CD8-positive, alpha-beta memory T cell (primary cell): ENCODE results near the gene MRM1. TPM values are rescaled to one million over a fixed set of nuclear protein-coding genes. Genes with fewer than 3 reads are reported as not detected.

Experiments
- CTCF ChIA-PET: fragments of 350-600 bp; sonication (Branson Sonifier 250); formaldehyde crosslinking; loops from one replicate; lab custom pipeline; 2021; ENCODE audit warnings: antibody characterized with exemption; lab: Charles Lee
- POLR2A ChIA-PET: fragments of 350-600 bp; sonication (Branson Sonifier 250); formaldehyde crosslinking; loops from one replicate; lab custom pipeline; 2021; ENCODE audit warnings: antibody characterized with exemption; lab: Charles Lee
- DNase-seq, 5 donors: peaks; one replicate each; pipeline versions ENCODE4 v3.0.0 to v3.0.0-alpha.2; 2020 to 2022; ENCODE audit warnings: mixed read lengths in 1 of 5
- H3K27ac ChIP-seq: one replicate; pipeline ENCODE4 v1.7.0; 2013; ENCODE audit warnings: low read depth, mild to moderate bottlenecking, low read length, moderate library complexity
- H3K27me3 ChIP-seq: 2 replicates; pipeline ENCODE4 v1.7.0; 2013; ENCODE audit warnings: low read length, mild to moderate bottlenecking; ENCODE audit not compliant: insufficient read depth, poor library complexity, severe bottlenecking
- H3K36me3 ChIP-seq: 2 replicates; pipeline ENCODE4 v1.7.0; 2013; ENCODE audit warnings: mild to moderate bottlenecking, low read length, moderate library complexity; ENCODE audit not compliant: insufficient read depth
- H3K4me1 ChIP-seq: 2 replicates; pipeline ENCODE4 v1.7.0; 2013; ENCODE audit warnings: mild to moderate bottlenecking, low read length, moderate library complexity; ENCODE audit not compliant: insufficient read depth
- H3K4me3 ChIP-seq: 2 replicates; pipeline ENCODE4 v1.7.0; 2013; ENCODE audit warnings: mild to moderate bottlenecking, low read length
- H3K9me3 ChIP-seq: 2 replicates; pipeline ENCODE4 v1.7.0; 2013; ENCODE audit warnings: mild to moderate bottlenecking, low read length
- H3K27ac Mint-ChIP-seq, 8 donors: one replicate each; pipeline ENCODE4 v1.8.0; 2020 to 2021; ENCODE audit warnings: mixed read lengths in 8 of 8, mild to moderate bottlenecking in 6 of 8, inconsistent platforms in 3 of 8, moderate library complexity in 3 of 8
- H3K27me3 Mint-ChIP-seq, 2 donors: one replicate each; pipeline ENCODE4 v1.8.0; 2020 to 2021; ENCODE audit warnings: mixed read lengths in 2 of 2, mild to moderate bottlenecking in 1 of 2, moderate library complexity in 1 of 2
- H3K36me3 Mint-ChIP-seq, 3 donors: one replicate each; pipeline ENCODE4 v1.8.0; 2020 to 2021; ENCODE audit warnings: mixed read lengths in 3 of 3, inconsistent platforms in 1 of 3, mild to moderate bottlenecking in 1 of 3
- H3K4me1 Mint-ChIP-seq, 3 donors: one replicate each; pipeline ENCODE4 v1.8.0; 2020 to 2021; ENCODE audit warnings: mixed read lengths in 3 of 3, inconsistent platforms in 1 of 3, mild to moderate bottlenecking in 1 of 3
- H3K4me3 Mint-ChIP-seq, 7 donors: one replicate each; pipeline ENCODE4 v1.8.0; 2020 to 2021; ENCODE audit warnings: mixed read lengths in 7 of 7, mild to moderate bottlenecking in 6 of 7, moderate library complexity in 4 of 7, inconsistent platforms in 2 of 7
- H3K9me3 Mint-ChIP-seq, 5 donors: one replicate each; pipeline ENCODE4 v1.8.0; 2020 to 2022; ENCODE audit warnings: mixed read lengths in 5 of 5, mild to moderate bottlenecking in 3 of 5, moderate library complexity in 2 of 5, inconsistent platforms in 1 of 5
- polyA plus RNA-seq: library from polyadenylated mRNA; unstranded; fragments of 300-500 nt; fragmentation: Illumina TruSeq; gene quantifications from one replicate; pipeline ENCODE4 v1.2.3, GENCODE V29; 2021
- total RNA-seq, 2 experiments: library from RNA; stranded (reverse); gene quantifications; one replicate each; pipeline ENCODE4 v1.2.3, GENCODE V29; 2021

Gene MRM1
- total and polyA plus RNA-seq, 3 experiments from 2014 or later: 5.3 to 24.9 (median 24.7) TPM

DNA sequence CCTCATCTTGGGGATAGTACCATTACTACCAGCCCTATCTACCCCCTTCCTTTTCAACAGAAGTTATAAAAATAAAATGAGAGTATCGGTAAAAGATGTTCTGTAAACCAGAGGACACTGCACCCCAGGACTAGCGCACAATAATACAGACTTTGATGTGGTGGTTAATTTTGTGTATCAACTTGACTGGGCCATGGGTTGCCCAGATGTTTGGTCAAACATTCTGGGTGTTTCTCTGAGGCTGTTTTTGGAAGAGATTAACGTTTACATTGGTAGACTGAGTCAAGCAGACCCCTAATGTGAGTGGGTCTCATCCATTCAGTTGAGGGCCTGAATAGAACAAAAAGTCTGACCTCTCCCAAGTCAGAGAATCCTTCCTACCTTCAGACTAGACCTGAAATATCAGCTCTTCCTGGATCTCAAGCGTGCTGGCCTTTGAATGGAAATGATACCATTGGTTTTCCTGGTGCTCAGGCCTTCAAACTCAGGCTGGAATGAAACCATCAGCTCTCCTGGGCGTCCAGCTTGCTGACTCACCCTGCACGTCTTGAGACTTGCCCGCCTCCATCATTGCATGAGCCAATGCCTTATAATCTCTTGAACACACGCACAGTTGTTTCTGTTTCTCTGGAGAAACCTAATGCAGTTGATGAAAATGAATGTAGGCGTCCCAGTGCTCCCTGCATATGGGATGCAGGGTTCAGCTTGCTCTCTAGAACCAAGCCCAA lies 10.1 kb downstream of the MRM1 start:
- POLR2A ChIA-PET: no interaction called here
- Histone ChIP-seq H3K4me1 (no peaks in the 10 kb centered on the region), H3K27me3 (no peaks in the 10 kb centered on the region), H3K36me3 (no peaks in the 10 kb centered on the region), H3K27ac (no peak overlapping the region), H3K4me3 (no peak overlapping the region), H3K9me3 (no peaks in the 10 kb centered on the region)
- peaks cover 0 to 8% (median 4%) of the 10 kb centered on the region in 3 donors for H3K36me3 Mint-ChIP-seq
- no peak overlapping the region for H3K27ac Mint-ChIP-seq
- CTCF ChIA-PET: interaction anchor here (1.7 kb wide), 1 partner anchor 10 kb away, joined by 7 read pairs; the partner anchor contains the start of gene MRM1
- H3K9me3 Mint-ChIP-seq: no peaks in the 10 kb centered on the region
- DNase-seq: no peak
- H3K4me1 Mint-ChIP-seq: peaks cover 6 to 21% (median 16%) of the 10 kb centered on the region in 3 donors
- H3K4me3 Mint-ChIP-seq: no peak overlapping the region
- no peaks in the 10 kb centered on the region for H3K27me3 Mint-ChIP-seq

DNA sequence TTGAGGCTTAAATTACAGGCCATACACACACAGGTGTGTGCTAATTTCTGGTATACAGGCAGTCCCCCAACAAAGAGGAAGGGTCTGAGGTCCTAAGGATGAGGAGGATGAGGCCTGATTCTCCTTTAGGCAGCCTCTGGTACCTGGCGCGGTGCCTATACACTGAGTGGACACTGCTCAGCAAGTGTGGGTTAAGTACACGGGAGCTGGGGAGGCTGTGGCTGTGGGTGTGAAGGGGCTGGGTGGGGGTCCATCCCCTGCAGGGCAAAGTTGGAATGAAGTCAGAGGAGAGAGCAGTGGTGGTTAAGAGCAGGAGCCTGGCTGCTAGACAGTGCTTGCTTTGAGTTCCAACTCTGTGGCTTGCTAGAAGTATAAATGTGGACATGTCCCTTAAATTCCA lies 10.9 kb downstream of the MRM1 start:
- Mint-ChIP-seq H3K4me1 (peaks cover 6 to 21% (median 16%) of the 10 kb centered on the region in 3 donors), H3K36me3 (peaks cover 0 to 8% (median 4%) of the 10 kb centered on the region in 3 donors), H3K4me3 (no peak overlapping the region), H3K9me3 (no peaks in the 10 kb centered on the region), H3K27ac (peak overlapping the region in 2 of 8 donors; percentile 54 to 92), H3K27me3 (no peaks in the 10 kb centered on the region)
- Histone ChIP-seq H3K4me3 (no peak overlapping the region), H3K9me3 (no peaks in the 10 kb centered on the region), H3K36me3 (no peaks in the 10 kb centered on the region), H3K4me1 (no peaks in the 10 kb centered on the region), H3K27ac (no peak overlapping the region), H3K27me3 (no peaks in the 10 kb centered on the region)
- ChIA-PET CTCF (no interaction called here), POLR2A (no interaction called here)
- no peak for DNase-seq

DNA sequence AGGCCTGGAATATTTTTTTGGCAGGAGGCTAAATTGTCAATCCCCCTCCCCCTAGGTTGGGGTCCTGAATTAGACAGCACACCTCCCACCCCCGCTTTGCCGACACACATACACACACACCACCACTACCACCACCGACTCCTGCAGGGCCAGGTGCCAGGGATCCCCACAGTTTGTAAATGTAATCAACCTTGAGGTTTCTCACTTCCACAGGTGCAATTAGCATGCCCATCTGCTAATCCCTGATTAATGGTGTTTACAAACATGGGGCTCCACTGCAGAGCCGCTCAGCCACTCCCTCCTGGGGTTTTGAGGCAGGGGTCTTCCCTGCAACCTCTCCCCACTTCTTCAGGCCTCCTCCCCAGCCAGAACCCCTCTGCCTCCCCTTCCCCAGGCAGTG lies 11.8 kb downstream of the MRM1 start:
- no peak overlapping the region for H3K4me3 ChIP-seq
- Mint-ChIP-seq H3K4me1 (peaks cover 2 to 14% (median 10%) of the 10 kb centered on the region in 3 donors), H3K9me3 (no peaks in the 10 kb centered on the region), H3K4me3 (no peak overlapping the region), H3K36me3 (peaks cover 0 to 2% (median 0%) of the 10 kb centered on the region in 3 donors), H3K27me3 (no peaks in the 10 kb centered on the region), H3K27ac (no peak overlapping the region)
- H3K36me3 ChIP-seq: no peaks in the 10 kb centered on the region
- H3K9me3 ChIP-seq: no peaks in the 10 kb centered on the region
- ChIA-PET POLR2A (no interaction called here), CTCF (interaction anchor here (3.2 kb wide), 1 partner anchor 10 kb away, joined by 12 read pairs; no protein-coding TSS in a partner anchor)
- H3K27me3 ChIP-seq: no peaks in the 10 kb centered on the region
- H3K27ac ChIP-seq: no peak overlapping the region
- no peak for DNase-seq
- no peaks in the 10 kb centered on the region for H3K4me1 ChIP-seq

DNA sequence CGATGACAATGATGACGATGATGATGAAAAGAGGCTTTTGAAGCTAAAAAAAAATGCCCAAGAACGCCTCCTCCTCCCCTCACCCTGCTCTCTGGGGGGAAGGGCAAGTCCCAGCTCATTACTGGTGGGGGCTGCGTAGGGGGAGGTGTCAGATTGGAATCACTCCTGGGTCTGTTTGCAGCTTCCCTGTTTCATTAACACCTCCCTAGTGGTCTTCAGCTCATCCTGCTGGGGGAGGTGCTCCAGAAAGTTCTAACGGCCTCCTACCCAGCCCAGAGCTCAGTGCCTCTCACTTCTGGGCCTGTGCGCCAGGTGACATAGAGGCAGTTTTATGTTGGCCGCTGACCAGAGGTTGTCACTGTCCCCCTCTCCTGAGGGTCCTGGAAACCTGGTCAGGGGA lies 12.7 kb downstream of the MRM1 start:
- no peak overlapping the region for H3K27ac ChIP-seq
- H3K27me3 Mint-ChIP-seq: no peaks in the 10 kb centered on the region
- H3K4me1 Mint-ChIP-seq: peaks cover 2 to 6% (median 5%) of the 10 kb centered on the region in 3 donors
- H3K9me3 ChIP-seq: no peaks in the 10 kb centered on the region
- H3K36me3 Mint-ChIP-seq: no peaks in the 10 kb centered on the region
- H3K4me3 ChIP-seq: no peak overlapping the region
- no peaks in the 10 kb centered on the region for H3K36me3 ChIP-seq
- no peak overlapping the region for H3K27ac Mint-ChIP-seq
- H3K4me3 Mint-ChIP-seq: no peak overlapping the region
- no peaks in the 10 kb centered on the region for H3K9me3 Mint-ChIP-seq
- ChIA-PET POLR2A (no interaction called here), CTCF (interaction anchor here (1.1 to 3.2 kb wide), 2 partner anchors 11 to 434 kb away, joined by 3 to 12 read pairs; no protein-coding TSS in a partner anchor)
- H3K4me1 ChIP-seq: no peaks in the 10 kb centered on the region
- DNase-seq: no peak
- no peaks in the 10 kb centered on the region for H3K27me3 ChIP-seq

DNA sequence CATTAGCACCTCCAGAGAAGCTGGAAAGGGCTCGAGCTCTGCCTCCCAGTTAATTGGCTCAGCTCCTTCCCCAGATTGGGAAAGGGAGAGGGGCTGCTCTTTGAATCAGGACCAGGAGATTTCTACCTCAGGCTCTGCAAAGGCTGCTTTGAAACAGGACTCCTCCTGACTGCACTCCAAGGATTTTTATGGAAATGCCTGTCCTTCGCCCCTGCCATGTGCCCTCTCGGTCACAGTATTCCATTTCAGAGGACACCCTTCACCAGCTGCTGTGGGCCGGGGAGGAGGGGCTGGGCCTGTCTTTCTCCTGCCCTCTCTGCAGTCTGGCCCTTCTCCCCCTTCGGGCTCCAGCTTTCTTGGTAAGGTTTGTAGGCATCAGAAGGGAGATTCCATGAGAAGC lies 13.6 kb downstream of the MRM1 start:
- ChIA-PET POLR2A (no interaction called here), CTCF (interaction anchor here (3.2 kb wide), 1 partner anchor 12 kb away, joined by 12 read pairs; no protein-coding TSS in a partner anchor)
- no peak overlapping the region for H3K27ac ChIP-seq
- no peak overlapping the region for H3K4me3 ChIP-seq
- Mint-ChIP-seq H3K9me3 (no peaks in the 10 kb centered on the region), H3K27ac (no peak overlapping the region), H3K4me1 (no peaks in the 10 kb centered on the region), H3K36me3 (no peaks in the 10 kb centered on the region), H3K27me3 (peaks cover 0 to 1% of the 10 kb centered on the region in 2 donors), H3K4me3 (no peak overlapping the region)
- H3K36me3 ChIP-seq: no peaks in the 10 kb centered on the region
- H3K9me3 ChIP-seq: no peaks in the 10 kb centered on the region
- no peaks in the 10 kb centered on the region for H3K4me1 ChIP-seq
- no peak for DNase-seq
- H3K27me3 ChIP-seq: no peaks in the 10 kb centered on the region

DNA sequence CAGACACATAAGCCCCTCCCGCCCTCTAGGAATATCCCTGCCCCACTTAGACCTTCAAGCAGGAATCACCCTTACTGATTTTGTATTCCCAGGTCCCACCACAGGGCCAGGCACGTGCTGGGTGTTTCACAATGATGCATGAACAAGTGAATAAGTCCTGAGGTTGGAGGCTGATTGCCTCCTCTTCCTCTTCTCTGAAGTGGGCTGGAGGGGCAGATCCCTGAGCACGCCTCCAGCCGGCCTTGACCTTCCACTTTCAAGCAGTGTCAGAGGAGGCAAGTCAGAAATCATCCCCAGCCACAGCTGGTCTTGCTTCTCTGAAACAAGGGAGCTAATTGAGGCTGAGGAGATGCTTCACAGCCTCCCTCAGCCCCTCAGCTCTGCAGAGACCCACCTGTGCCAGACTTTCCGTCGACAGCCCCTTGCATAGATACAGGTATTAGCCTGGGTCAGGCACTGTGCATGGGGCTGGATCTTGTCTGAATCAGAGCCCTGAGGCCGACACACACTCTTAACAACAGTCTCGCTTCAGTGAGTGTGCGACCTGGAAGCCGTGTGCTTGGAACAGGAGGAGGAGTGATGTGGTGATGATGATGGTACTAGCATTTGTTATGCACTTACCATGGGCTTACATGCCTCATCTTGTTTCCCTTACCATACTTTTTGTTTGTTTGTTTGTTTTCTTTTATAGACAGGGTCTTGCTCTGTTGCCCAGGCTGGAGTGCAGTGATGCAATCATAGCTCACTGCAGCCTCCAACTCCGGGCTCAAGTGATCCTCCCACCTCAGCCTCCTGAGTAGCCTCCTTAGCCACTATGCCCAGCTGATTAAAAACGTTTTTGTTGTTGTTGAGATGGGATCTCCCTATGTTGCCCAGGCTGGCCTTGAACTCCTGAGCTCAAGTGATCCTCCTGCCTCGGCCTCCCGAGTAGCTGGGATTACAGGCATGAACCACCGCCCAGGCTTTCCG lies 15.0 kb downstream of the MRM1 start:
- H3K4me3 Mint-ChIP-seq: no peak overlapping the region
- Histone ChIP-seq H3K36me3 (no peaks in the 10 kb centered on the region), H3K4me1 (no peaks in the 10 kb centered on the region), H3K27ac (no peak overlapping the region), H3K9me3 (no peaks in the 10 kb centered on the region), H3K27me3 (no peaks in the 10 kb centered on the region), H3K4me3 (no peak overlapping the region)
- peaks cover 0 to 2% of the 10 kb centered on the region in 2 donors for H3K27me3 Mint-ChIP-seq
- no peaks in the 10 kb centered on the region for H3K36me3 Mint-ChIP-seq
- ChIA-PET POLR2A (no interaction called here), CTCF (interaction anchor here (1.4 to 3.2 kb wide), 2 partner anchors 10 to 13 kb away, joined by 5 to 12 read pairs; no protein-coding TSS in a partner anchor)
- H3K27ac Mint-ChIP-seq: no peak overlapping the region
- no peaks in the 10 kb centered on the region for H3K4me1 Mint-ChIP-seq
- no peaks in the 10 kb centered on the region for H3K9me3 Mint-ChIP-seq
- no peak for DNase-seq

DNA sequence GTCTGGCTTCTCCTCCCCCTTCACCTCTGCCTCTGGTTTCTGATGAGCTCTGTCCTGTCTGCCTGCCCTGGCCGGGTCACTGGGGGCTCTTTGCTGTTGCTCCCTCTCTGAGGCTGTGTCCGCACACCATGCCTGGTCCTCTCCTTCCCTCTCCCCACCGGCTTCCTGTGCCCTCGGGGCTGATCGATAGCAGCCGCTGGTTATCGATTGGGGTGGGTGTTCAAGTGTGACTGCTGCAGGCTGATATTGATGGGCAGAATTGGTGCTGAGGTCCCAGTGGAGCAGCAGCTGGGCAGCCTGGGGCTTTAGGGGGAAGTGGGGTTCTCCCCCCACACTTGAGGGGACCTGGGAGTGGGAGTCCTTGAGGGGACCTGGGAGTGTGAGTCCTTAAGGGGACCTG lies 16.4 kb downstream of the MRM1 start:
- POLR2A ChIA-PET: no interaction called here
- DNase-seq: no peak

More for the DNA sequence above, 16.4 kb downstream of the MRM1 start:
- Mint-ChIP-seq H3K4me3 (no peak overlapping the region), H3K36me3 (no peaks in the 10 kb centered on the region), H3K27me3 (peaks cover 0 to 2% of the 10 kb centered on the region in 2 donors), H3K27ac (no peak overlapping the region), H3K4me1 (no peaks in the 10 kb centered on the region), H3K9me3 (no peaks in the 10 kb centered on the region)
- CTCF ChIA-PET: interaction anchor here (1.4 kb wide), 1 partner anchor 15 kb away, joined by 3 read pairs; no protein-coding TSS in a partner anchor
- H3K36me3 ChIP-seq: no peaks in the 10 kb centered on the region
- no peaks in the 10 kb centered on the region for H3K27me3 ChIP-seq
- H3K4me1 ChIP-seq: no peaks in the 10 kb centered on the region
- no peak overlapping the region for H3K27ac ChIP-seq
- H3K9me3 ChIP-seq: no peaks in the 10 kb centered on the region
- no peak overlapping the region for H3K4me3 ChIP-seq
